Thoracic aorta (tissue), 2 donors: ENCODE data around the gene ISX. TPM values are rescaled to one million over a fixed set of nuclear protein-coding genes. Genes with fewer than 3 reads are reported as not detected.

Source experiments
- ATAC-seq: fragments of 150-250 bp; one replicate; pipeline ENCODE4 v1.8.0; 2017; ENCODE audit warnings: low read depth; ENCODE audit not compliant: insufficient number of reproducible peaks, low FRiP score
- DNase-seq: peaks from one replicate; pipeline ENCODE4 v3.0.0-alpha.2; 2020; ENCODE audit warnings: low spot score
- H3K27ac ChIP-seq, 2 donors: fragments of 200-600 bp; sonication (generic); 1 replicate in 1 of 2; 2 replicates in 1 of 2; pipeline ENCODE4 v1.5.1; 2016; ENCODE audit warnings: mild to moderate bottlenecking in 2 of 2, moderate library complexity in 2 of 2
- H3K27me3 ChIP-seq: fragments of 200-600 bp; sonication (generic); replicated peaks from 2 replicates; pipeline ENCODE4 v1.6.0; 2016; ENCODE audit warnings: mild to moderate bottlenecking; ENCODE audit not compliant: insufficient read depth
- H3K36me3 ChIP-seq: fragments of 200-600 bp; sonication (generic); one replicate; pipeline ENCODE4 v1.5.1; 2016
- H3K4me1 ChIP-seq, 2 donors: fragments of 200-600 bp; sonication (generic); 1 replicate in 1 of 2; 2 replicates in 1 of 2; pipeline versions ENCODE4 v1.5.1 to v1.6.0; 2016; ENCODE audit warnings: low read depth in 2 of 2, mild to moderate bottlenecking in 1 of 2; ENCODE audit not compliant: control insufficient read depth in 1 of 2
- H3K4me3 ChIP-seq: fragments of 200-600 bp; sonication (generic); 2 replicates; pipeline ENCODE4 v1.5.1; 2016; ENCODE audit warnings: mild to moderate bottlenecking
- H3K9me3 ChIP-seq: fragments of 200-600 bp; sonication (generic); 2 replicates; pipeline ENCODE4 v1.5.1; 2016
- CTCF ChIP-seq: fragments of 200-600 bp; sonication (generic); IDR thresholded peaks from one replicate; pipeline ENCODE4 v1.5.1; 2019; ENCODE audit warnings: antibody characterized with exemption
- total RNA-seq, 2 donors: library from RNA; depleted of rRNA; stranded (reverse); fragments of >200 nt; gene quantifications; one replicate each; pipeline versions ENCODE4 v1.1.0 to v1.2.3, GENCODE V29; 2016

The ISX gene
- total RNA-seq, 2 donors from 2014 or later, result not detected

DNA sequence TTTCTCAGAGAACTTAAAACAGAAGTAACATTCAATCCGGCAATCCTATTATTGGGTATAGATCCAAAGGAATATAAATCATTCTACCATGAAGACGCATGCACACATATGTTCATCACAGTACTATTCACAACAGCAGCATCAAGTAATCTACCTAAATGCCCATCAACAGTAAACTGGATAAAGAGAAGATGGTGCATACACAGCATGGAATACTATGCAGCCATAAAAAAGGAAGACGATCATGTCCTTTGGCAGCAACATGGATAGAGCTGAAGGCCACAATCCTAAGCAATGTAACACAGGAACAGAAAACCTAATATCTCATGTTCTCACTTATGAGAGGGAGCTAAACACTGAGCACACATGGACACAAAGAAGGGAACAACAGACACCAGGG, 6.3 kb upstream of the ISX start:
- no peak overlapping the region for H3K27ac ChIP-seq
- ATAC-seq (no peak), DNase-seq (no peak)
- no peaks in the 10 kb centered on the region for H3K27me3 ChIP-seq
- no peaks in the 10 kb centered on the region for H3K9me3 ChIP-seq
- H3K36me3 ChIP-seq, result no peaks in the 10 kb centered on the region
- TF ChIP-seq CTCF, result no peak
- no peak overlapping the region for H3K4me3 ChIP-seq
- H3K4me1 ChIP-seq, result no peaks in the 10 kb centered on the region

GRCh38 chr22:35064664-35065063, 1.3 kb upstream of the ISX start:
- no peak for TF ChIP-seq CTCF
- Histone ChIP-seq H3K27me3 (no peaks in the 10 kb centered on the region), H3K4me1 (no peaks in the 10 kb centered on the region), H3K36me3 (no peaks in the 10 kb centered on the region), H3K27ac (no peak overlapping the region), H3K9me3 (no peaks in the 10 kb centered on the region), H3K4me3 (no peak overlapping the region)
- ATAC-seq, result no peak
- no peak for DNase-seq

DNA sequence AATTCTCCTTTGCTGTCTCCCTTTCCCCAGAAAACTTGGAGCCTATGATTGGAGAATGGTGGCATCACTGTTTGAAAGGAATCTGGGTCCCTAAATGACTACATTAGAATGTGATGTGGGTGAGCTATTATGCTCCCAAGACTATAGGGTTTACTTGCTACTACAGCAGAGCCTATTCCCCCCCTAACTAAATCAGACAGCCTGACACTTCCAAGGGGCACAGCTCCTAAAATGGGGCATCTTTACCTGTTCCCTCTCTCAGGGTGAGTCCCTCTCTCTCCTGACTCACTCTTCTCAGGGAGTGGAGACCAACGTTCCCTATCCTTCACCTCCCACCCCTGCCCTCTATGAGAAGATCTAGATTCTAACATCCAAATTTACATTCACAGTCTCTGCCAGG, 775 bp upstream of the ISX start:
- no peak overlapping the region for H3K27ac ChIP-seq
- no peaks in the 10 kb centered on the region for H3K9me3 ChIP-seq
- ATAC-seq (no peak), DNase-seq (no peak)
- H3K36me3 ChIP-seq, result no peaks in the 10 kb centered on the region
- H3K27me3 ChIP-seq, result no peaks in the 10 kb centered on the region
- H3K4me1 ChIP-seq, result no peaks in the 10 kb centered on the region
- no peak for TF ChIP-seq CTCF
- H3K4me3 ChIP-seq, result no peak overlapping the region

GRCh38 chr22:35066768-35067167, 810 bp downstream of the ISX start:
- Histone ChIP-seq H3K4me1 (no peaks in the 10 kb centered on the region), H3K27ac (no peak overlapping the region), H3K9me3 (no peaks in the 10 kb centered on the region), H3K36me3 (no peaks in the 10 kb centered on the region), H3K4me3 (no peak overlapping the region), H3K27me3 (no peaks in the 10 kb centered on the region)
- DNase-seq (no peak), ATAC-seq (no peak)
- TF ChIP-seq CTCF, result no peak

DNA sequence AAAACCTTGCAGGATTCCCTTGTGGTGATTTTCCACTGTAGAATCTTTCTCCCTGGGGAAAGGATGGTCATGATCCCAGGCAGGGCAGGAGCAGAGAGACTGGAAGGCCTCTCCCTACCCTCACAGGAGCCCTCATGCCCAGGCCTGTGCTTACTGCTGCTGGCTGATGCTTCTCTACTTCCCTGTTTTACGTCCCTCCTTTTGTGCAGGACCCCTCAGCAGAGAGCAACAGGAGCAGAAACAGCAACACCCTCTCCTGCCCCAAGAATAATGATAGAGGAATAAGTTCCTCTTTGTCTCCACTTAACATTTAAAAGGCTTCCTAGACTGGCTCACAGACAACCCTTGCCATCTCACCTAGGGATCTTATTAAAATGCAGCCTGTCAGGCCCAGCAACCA, 3.6 kb downstream of the ISX start:
- Histone ChIP-seq H3K36me3 (no peaks in the 10 kb centered on the region), H3K4me3 (no peak overlapping the region), H3K9me3 (no peaks in the 10 kb centered on the region), H3K27me3 (no peaks in the 10 kb centered on the region), H3K27ac (no peak overlapping the region), H3K4me1 (no peaks in the 10 kb centered on the region)
- DNase-seq, result no peak
- no peak for ATAC-seq
- no peak for TF ChIP-seq CTCF
